Measurements from ENCODE around the gene TM9SF3.

Gene TM9SF3

DNA sequence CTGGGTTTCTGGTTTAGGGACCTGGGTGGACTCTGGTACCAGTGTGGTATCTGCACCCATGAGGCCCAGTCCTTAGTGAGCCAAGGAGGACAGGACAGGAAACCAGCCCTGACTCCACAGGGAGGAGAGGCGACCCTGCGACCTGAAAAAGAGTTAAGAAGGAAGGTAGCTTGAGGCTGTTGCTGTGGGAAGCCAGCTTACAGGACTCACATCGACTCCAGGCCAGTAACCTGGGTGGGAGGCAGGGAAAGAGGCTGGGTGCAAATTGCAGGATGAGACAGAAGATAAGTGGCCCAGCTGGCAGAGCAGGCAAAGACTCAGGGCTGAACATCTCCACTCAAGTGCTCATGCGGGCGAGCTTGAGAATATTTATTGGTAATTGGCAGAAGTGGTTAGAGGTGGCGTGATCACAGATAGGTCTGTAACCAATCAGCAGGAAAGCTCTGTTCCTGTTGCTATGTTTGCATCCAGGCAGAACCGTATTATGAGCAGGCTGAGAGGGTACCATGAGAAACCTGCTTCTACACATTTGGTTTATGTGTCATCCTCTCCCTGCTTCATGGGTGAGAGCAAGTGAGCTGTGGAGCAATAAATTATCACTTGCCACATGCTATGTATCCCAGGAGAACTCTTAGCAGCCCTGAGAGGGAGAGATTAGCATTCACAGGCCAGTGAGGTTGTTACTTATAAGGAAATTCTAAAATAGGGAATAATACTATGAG lies 84.1 kb downstream of the TM9SF3 start:
- H3K4me3 ChIP-seq (ENCODE audit: low read length), result no peak overlapping the region
- DNase-seq (ENCODE audit: low read depth), result no peak
- TF ChIP-seq CTCF (conservative IDR thresholded peaks at IDR 0.05; ENCODE audit: low read depth, low read length), result no peak

GRCh38 chr10:96501985-96502384 lies 84.8 kb downstream of the TM9SF3 start:
- DNase-seq (ENCODE audit: low read depth), result no peak
- TF ChIP-seq CTCF (conservative IDR thresholded peaks at IDR 0.05; ENCODE audit: low read depth, low read length), result no peak
- no peak overlapping the region for H3K4me3 ChIP-seq (ENCODE audit: low read length)

GRCh38 chr10:96500519-96500918 lies 86.3 kb downstream of the TM9SF3 start:
- no peak for DNase-seq (ENCODE audit: low read depth)
- no peak overlapping the region for H3K4me3 ChIP-seq (ENCODE audit: low read length)
- TF ChIP-seq CTCF (conservative IDR thresholded peaks at IDR 0.05; ENCODE audit: low read depth, low read length), result no peak

- DNase-seq (ENCODE audit: low read depth), result no peak
- no peak overlapping the region for H3K4me3 ChIP-seq (ENCODE audit: low read length)
- no peak for TF ChIP-seq CTCF (conservative IDR thresholded peaks at IDR 0.05; ENCODE audit: low read depth, low read length)
These were observed 86.8 kb downstream of the TM9SF3 start for GRCh38 chr10:96500050-96500449.

DNA sequence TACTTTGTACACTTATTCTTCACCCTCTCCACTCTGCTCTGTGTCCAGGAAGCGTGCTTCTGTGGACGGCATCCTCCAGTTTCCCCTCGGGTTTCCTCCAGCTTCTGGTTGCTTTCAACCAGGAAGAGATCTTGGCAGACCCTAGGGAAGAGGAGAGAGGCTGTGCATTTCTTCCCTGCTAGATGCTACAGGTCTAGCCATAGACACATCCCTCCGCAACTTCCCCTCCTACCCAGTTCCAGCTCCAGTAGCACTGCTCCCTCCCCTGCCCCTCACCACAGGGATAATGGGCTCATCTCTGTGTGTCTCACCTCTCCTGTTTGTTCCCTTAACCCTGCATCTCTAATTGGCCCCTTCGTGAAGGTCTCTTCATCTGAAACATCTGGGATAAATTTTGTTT lies 89.4 kb downstream of the TM9SF3 start:
- DNase-seq (ENCODE audit: low read depth), result no peak
- no peak for TF ChIP-seq CTCF (conservative IDR thresholded peaks at IDR 0.05; ENCODE audit: low read depth, low read length)
- H3K4me3 ChIP-seq (ENCODE audit: low read length), result no peak overlapping the region

DNA sequence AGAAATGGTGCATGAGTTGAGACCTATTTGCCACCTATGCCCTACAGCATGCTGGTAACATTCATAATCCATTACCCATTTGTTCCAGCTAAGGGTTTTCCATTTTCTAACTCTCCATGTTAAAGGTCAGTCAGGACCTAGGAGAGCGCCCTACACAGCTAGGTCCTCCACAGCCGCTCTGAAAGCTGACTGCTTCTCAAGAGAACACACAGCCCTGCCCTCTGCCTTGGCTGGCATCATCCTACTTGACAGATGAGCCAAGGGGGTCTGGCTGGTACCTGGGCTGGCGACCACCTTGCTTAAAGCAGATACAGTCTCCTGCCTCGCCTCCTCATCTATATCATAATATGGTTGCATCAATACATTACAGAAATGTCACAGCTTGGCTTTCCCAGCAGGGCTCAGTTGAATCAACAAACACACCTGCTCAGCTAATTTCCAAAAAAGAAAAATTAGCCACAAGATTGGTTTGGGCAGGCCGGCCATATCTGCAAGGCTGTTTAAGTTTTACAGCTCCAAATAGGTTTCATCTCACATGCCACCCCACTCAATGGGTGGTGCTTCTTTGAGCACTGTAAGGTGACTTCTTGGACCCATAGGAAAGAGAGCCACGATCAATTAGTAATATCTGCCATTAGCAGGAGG lies 90.4 kb downstream of the TM9SF3 start:
- TF ChIP-seq CTCF (conservative IDR thresholded peaks at IDR 0.05; ENCODE audit: low read depth, low read length), result no peak
- no peak for DNase-seq (ENCODE audit: low read depth)
- no peak overlapping the region for H3K4me3 ChIP-seq (ENCODE audit: low read length)

GRCh38 chr10:96495544-96495943 lies 91.3 kb downstream of the TM9SF3 start:
- no peak for TF ChIP-seq CTCF (conservative IDR thresholded peaks at IDR 0.05; ENCODE audit: low read depth, low read length)
- H3K4me3 ChIP-seq (ENCODE audit: low read length), result no peak overlapping the region
- DNase-seq (ENCODE audit: low read depth), result no peak
